Osteoblast (primary cell): Measurements from ENCODE around the gene SDC4. TPM values are rescaled to one million over a fixed set of nuclear protein-coding genes. Genes with fewer than 3 reads are reported as not detected.

Source experiments
- DNase-seq: peaks from one replicate; pipeline ENCODE4 v3.0.0; 2011; ENCODE audit warnings: low spot score, mixed read lengths; ENCODE audit not compliant: insufficient read length; ENCODE audit errors: missing footprints
- H2AFZ ChIP-seq: 2 replicates; pipeline ENCODE4 v1.6.0; 2011; ENCODE audit warnings: mild to moderate bottlenecking, low read length
- H3K27ac ChIP-seq: 2 replicates; pipeline ENCODE4 v1.5.1; 2011; ENCODE audit warnings: mild to moderate bottlenecking, low read depth, low read length, moderate library complexity
- H3K27me3 ChIP-seq: 2 replicates; pipeline ENCODE4 v1.6.0; 2012; ENCODE audit warnings: mild to moderate bottlenecking, control low read depth, inconsistent platforms, low read length, moderate library complexity; ENCODE audit not compliant: insufficient read depth
- H3K36me3 ChIP-seq: 2 replicates; pipeline ENCODE4 v1.5.1; 2011; ENCODE audit warnings: mild to moderate bottlenecking, low read length, control low read depth, moderate library complexity; ENCODE audit not compliant: insufficient read depth
- H3K4me1 ChIP-seq: 2 replicates; pipeline ENCODE4 v1.5.1; 2011; ENCODE audit warnings: mild to moderate bottlenecking, low read length, control low read depth, moderate library complexity; ENCODE audit not compliant: insufficient read depth
- H3K4me2 ChIP-seq: 2 replicates; pipeline ENCODE4 v1.6.0; 2011; ENCODE audit warnings: mild to moderate bottlenecking, low read length; ENCODE audit not compliant: insufficient read depth
- H3K4me3 ChIP-seq: fragments of 200-600 bp; sonication (generic); 3 replicates; pipeline ENCODE4 v1.5.1; 2012; ENCODE audit warnings: mild to moderate bottlenecking, low read length, inconsistent platforms; ENCODE audit not compliant: insufficient read depth
- H3K79me2 ChIP-seq: 2 replicates; pipeline ENCODE4 v1.6.0; 2012; ENCODE audit warnings: mild to moderate bottlenecking, low read length, control low read depth, inconsistent platforms; ENCODE audit not compliant: insufficient read depth
- H3K9me3 ChIP-seq: 2 replicates; pipeline ENCODE4 v1.5.1; 2011; ENCODE audit warnings: low read depth, low read length, control low read depth
- H4K20me1 ChIP-seq: 2 replicates; pipeline ENCODE4 v1.6.0; 2012; ENCODE audit warnings: mild to moderate bottlenecking, low read length, control low read depth; ENCODE audit not compliant: insufficient read depth
- total RNA-seq: library from RNA; depleted of rRNA; stranded (reverse); fragments of >200 nt; gene quantifications from 2 replicates; pipeline ENCODE4 v1.2.3, GENCODE V29; 2012
- TF ChIP-seq, protein P1 (sequence below): IDR thresholded peaks from 2 replicates; pipeline ENCODE4 v1.5.1; 2011; ENCODE audit warnings: mild to moderate bottlenecking, low read depth, low read length, moderate library complexity; ENCODE audit errors: extremely low read depth

Gene SDC4
- total RNA-seq, 1 donor: 267 TPM

DNA sequence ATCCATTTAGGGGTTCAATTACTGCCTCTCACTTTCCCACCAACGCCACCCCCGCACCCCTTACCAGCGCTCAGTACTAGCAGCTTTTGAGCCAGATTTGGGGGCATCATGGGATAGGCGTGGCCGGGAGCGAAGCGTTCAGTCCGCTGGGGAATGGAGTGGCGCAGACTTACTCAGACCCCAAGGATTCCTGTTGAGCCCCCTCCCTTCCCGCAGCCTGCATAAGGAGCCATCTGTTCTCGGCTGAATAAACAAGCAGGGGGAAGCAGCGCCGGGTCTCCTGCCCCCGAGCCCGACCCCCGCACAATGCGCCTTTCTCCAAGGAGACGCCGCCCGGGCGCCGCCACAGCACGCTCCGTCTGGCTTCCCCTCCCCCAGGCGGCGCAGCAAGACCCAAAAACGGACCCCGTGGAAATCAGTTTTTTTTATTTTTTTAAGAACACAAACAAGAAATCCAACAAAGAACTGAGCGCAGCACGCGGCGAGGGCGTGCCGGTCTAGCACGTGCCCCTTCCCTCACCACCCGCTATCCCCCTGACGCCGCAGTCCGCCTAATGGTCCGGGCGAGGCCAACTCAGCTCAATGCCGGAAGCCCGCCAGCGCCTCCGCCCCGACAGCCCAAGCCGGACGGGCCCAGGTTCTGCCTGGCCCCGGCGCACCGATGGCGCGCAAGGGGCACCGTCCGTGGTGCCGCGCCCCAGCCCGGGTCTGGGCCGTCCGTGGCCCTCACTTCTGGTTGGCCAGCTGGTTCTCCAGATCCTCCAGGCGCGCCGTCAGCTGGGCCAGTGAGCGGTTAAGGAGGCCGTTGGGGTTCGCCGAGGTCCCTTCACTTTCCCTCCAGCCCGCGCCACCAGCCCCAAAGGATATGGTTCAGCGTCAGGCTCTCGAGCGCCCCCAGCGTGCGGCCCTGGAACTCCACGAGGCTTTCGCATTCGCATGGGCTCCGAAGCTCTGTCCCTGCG is 54.9 kb downstream of the SDC4 start:
- Histone ChIP-seq H3K4me2 (peak overlapping the region; percentile 84), H3K79me2 (no peaks in the 10 kb centered on the region), H3K4me3 (peak overlapping the region; percentile 75), H4K20me1 (no peaks in the 10 kb centered on the region), H3K4me1 (peaks cover 7% of the 10 kb centered on the region), H3K27ac (no peak overlapping the region), H3K9me3 (no peaks in the 10 kb centered on the region), H3K27me3 (peaks cover 16% of the 10 kb centered on the region), H3K36me3 (no peaks in the 10 kb centered on the region), H2AFZ (peak overlapping the region; percentile 85)
- TF ChIP-seq, protein P1, sequence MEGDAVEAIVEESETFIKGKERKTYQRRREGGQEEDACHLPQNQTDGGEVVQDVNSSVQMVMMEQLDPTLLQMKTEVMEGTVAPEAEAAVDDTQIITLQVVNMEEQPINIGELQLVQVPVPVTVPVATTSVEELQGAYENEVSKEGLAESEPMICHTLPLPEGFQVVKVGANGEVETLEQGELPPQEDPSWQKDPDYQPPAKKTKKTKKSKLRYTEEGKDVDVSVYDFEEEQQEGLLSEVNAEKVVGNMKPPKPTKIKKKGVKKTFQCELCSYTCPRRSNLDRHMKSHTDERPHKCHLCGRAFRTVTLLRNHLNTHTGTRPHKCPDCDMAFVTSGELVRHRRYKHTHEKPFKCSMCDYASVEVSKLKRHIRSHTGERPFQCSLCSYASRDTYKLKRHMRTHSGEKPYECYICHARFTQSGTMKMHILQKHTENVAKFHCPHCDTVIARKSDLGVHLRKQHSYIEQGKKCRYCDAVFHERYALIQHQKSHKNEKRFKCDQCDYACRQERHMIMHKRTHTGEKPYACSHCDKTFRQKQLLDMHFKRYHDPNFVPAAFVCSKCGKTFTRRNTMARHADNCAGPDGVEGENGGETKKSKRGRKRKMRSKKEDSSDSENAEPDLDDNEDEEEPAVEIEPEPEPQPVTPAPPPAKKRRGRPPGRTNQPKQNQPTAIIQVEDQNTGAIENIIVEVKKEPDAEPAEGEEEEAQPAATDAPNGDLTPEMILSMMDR: peak; percentile 84
- DNase-seq: peak; percentile 98

DNA sequence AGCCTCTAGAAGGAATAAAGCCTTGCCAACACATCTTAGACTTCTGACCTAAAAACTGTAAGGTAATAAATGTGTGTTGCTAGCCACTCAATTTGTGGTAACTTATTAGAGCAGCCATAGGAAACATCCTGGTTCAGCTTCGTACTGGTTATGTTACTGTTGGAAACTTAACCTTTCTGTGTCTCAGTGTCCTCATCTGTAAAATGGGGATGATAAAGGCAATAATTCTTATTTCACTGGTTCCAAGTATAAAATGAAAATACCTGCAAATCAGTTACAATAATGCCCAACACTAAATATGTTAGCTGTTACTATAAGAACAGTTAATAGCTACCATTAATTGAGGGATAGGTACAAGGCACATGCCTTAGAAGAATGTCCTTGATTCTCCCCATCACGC is 55.9 kb downstream of the SDC4 start:
- Histone ChIP-seq H3K27me3 (peaks cover 11% of the 10 kb centered on the region), H3K27ac (no peak overlapping the region), H3K9me3 (no peaks in the 10 kb centered on the region), H3K4me2 (no peak overlapping the region), H3K4me3 (no peak overlapping the region), H4K20me1 (no peaks in the 10 kb centered on the region), H3K4me1 (peaks cover 7% of the 10 kb centered on the region), H3K79me2 (no peaks in the 10 kb centered on the region), H3K36me3 (no peaks in the 10 kb centered on the region), H2AFZ (no peak overlapping the region)
- DNase-seq: peak; percentile 62
- TF ChIP-seq, protein P1: no peak

DNA sequence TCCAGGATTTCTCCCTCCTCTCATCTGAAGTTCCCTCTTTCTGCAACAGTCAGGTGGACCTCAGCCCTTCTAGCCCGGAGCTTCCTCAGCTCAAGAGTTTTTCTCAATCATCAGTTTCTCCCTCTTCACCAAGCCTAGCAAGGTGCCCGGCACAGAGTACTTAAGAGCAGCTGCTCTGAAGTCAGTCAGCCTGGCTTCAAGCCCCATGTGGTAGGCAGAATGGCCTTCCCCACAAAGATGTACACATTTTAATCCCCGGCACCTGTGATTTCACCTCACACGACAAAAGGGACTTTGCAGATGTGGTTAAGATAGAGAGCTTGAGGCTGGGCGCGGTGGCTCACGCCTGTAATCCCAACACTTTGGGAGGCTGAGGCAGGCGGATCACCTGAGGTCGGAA is 56.7 kb downstream of the SDC4 start:
- Histone ChIP-seq H3K36me3 (no peaks in the 10 kb centered on the region), H3K4me3 (no peak overlapping the region), H3K27me3 (peaks cover 11% of the 10 kb centered on the region), H3K79me2 (no peaks in the 10 kb centered on the region), H3K4me1 (peaks cover 7% of the 10 kb centered on the region), H3K4me2 (no peak overlapping the region), H4K20me1 (no peaks in the 10 kb centered on the region), H3K9me3 (no peaks in the 10 kb centered on the region), H3K27ac (no peak overlapping the region), H2AFZ (no peak overlapping the region)
- TF ChIP-seq, protein P1: no peak
- peak; percentile 45 for DNase-seq

DNA sequence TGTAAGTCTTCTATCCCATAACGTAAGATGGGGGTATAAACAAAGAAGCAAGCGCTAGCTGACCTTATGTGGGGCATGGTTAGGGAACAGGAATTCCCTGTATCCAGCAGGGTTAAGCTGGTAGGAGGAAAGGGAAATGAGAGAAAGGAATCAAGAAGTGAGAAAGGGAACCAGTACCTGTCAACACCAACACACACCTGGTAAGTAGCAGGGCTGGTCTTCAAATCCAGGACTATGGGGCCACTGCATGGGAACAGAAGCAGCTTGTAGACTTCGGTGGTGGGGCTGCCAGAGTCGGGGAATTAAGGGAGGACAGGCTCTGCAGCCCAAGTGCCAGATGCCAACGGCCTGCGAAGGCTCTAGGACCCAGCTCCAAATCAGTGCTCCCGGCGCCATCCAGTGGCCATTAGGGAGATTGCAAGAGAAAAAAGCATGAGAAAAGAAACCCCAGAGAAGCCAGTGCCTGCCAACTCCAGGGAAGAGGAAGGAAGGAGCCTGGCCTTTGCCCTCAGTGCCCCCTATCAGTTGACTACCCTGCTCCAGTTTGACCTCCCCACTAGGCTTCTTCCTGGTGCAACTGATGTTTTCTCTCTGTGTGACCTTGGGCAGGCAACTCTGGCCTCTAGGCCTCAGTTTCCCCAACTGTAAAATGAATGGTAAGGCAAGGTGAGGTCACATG is 57.4 kb downstream of the SDC4 start:
- TF ChIP-seq, protein P1: peak; percentile 91
- Histone ChIP-seq H3K27me3 (peaks cover 11% of the 10 kb centered on the region), H3K4me2 (no peak overlapping the region), H3K79me2 (no peaks in the 10 kb centered on the region), H4K20me1 (no peaks in the 10 kb centered on the region), H3K4me3 (no peak overlapping the region), H3K9me3 (no peaks in the 10 kb centered on the region), H3K27ac (no peak overlapping the region), H2AFZ (no peak overlapping the region), H3K36me3 (no peaks in the 10 kb centered on the region), H3K4me1 (peaks cover 7% of the 10 kb centered on the region)
- peak; percentile 96 for DNase-seq
